GM23338 (cell line): ENCODE data around the gene PTGER4.

ENCODE experiments used
- JUNB ChIP-seq: IDR thresholded peaks from one replicate; pipeline ENCODE4 v1.6.1; 2016; ENCODE audit warnings: antibody characterized with exemption; ENCODE audit not compliant: unreplicated experiment
- POLR2AphosphoS5 ChIP-seq: IDR thresholded peaks from 2 replicates; pipeline ENCODE4 v1.6.1; 2016; ENCODE audit warnings: antibody characterized with exemption, low read depth
- ZNF114 ChIP-seq: fragments of 250-450 bp; sonication (Bioruptor Pico); IDR thresholded peaks from 2 replicates; pipeline ENCODE4 v1.5.0; 2020; ENCODE audit warnings: mild to moderate bottlenecking, moderate library complexity
- TF ChIP-seq, protein P1 (sequence below), 2 experiments: fragments of 200-600 bp in 1 of 2; sonication (generic) in 1 of 2; conservative IDR thresholded peaks; 2 replicates each; pipeline versions ENCODE4 v1.5.1 to v1.6.1; 2016 to 2017; ENCODE audit warnings: antibody characterized with exemption in 2 of 2, low read depth in 2 of 2, mild to moderate bottlenecking in 2 of 2, moderate library complexity in 1 of 2

DNA sequence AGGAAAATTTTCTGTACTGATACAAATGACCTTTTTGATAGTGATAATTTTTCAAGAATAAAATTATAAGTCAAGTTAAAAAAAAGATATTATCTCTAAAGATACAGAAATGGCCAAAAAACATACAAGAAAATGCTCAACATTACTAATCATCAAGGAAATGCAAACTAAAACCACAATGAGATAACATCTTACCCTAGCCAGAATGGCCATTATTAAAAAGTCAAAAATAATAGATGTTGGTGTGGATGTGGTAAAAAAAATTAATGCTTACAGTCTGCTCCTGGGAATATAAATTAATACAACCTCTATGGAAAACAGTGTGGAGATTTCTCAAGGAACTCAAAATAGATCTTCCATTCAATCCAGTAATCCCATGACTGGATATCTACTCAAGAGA lies 22.9 kb upstream of the PTGER4 start:
- no peak for TF ChIP-seq ZNF114 (CRISPR knock-in tag)
- no peak for TF ChIP-seq POLR2AphosphoS5
- TF ChIP-seq, protein P1, sequence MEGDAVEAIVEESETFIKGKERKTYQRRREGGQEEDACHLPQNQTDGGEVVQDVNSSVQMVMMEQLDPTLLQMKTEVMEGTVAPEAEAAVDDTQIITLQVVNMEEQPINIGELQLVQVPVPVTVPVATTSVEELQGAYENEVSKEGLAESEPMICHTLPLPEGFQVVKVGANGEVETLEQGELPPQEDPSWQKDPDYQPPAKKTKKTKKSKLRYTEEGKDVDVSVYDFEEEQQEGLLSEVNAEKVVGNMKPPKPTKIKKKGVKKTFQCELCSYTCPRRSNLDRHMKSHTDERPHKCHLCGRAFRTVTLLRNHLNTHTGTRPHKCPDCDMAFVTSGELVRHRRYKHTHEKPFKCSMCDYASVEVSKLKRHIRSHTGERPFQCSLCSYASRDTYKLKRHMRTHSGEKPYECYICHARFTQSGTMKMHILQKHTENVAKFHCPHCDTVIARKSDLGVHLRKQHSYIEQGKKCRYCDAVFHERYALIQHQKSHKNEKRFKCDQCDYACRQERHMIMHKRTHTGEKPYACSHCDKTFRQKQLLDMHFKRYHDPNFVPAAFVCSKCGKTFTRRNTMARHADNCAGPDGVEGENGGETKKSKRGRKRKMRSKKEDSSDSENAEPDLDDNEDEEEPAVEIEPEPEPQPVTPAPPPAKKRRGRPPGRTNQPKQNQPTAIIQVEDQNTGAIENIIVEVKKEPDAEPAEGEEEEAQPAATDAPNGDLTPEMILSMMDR (conservative IDR thresholded peaks at IDR 0.05; ENCODE audit: low read depth in 2 of 2), result no peak
- TF ChIP-seq JUNB, result no peak
